Esophagus squamous epithelium (tissue), 4 donors: Measurements from ENCODE around the gene ZNRF1.

Source experiments
- POLR2A ChIP-seq, 4 donors: fragments of 450-650 bp; IDR thresholded peaks; one replicate each; pipeline ENCODE4 v1.6.1; 2017; ENCODE audit warnings: antibody characterized with exemption in 4 of 4, mild to moderate bottlenecking in 4 of 4, moderate library complexity in 3 of 4
- TF ChIP-seq, protein P1 (sequence below), 6 experiments: fragments of 450-650 bp in 4 of 6; fragments of 200-600 bp in 2 of 6; sonication (generic) in 2 of 6; IDR thresholded peaks; one replicate each; pipeline ENCODE4 v1.5.1; 2016 to 2019; ENCODE audit warnings: antibody characterized with exemption in 6 of 6, mild to moderate bottlenecking in 4 of 6, moderate library complexity in 4 of 6

DNA sequence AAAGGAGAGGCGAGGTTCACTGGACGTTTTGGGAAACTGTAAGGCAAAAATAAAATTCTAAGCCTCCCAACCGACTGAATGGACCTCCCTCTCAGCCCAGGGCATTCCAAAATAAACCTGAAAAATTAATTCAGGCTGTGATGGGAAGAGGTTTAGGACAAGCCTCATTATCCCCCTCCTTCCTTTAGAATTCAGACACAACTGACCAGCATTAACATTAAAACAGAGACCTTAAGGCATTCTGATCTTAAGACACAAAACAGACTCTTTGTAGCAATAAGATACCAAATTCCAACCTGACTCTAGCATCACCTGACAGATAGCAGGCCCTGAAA lies 118.1 kb downstream of the ZNRF1 start:
- TF ChIP-seq, protein P1, sequence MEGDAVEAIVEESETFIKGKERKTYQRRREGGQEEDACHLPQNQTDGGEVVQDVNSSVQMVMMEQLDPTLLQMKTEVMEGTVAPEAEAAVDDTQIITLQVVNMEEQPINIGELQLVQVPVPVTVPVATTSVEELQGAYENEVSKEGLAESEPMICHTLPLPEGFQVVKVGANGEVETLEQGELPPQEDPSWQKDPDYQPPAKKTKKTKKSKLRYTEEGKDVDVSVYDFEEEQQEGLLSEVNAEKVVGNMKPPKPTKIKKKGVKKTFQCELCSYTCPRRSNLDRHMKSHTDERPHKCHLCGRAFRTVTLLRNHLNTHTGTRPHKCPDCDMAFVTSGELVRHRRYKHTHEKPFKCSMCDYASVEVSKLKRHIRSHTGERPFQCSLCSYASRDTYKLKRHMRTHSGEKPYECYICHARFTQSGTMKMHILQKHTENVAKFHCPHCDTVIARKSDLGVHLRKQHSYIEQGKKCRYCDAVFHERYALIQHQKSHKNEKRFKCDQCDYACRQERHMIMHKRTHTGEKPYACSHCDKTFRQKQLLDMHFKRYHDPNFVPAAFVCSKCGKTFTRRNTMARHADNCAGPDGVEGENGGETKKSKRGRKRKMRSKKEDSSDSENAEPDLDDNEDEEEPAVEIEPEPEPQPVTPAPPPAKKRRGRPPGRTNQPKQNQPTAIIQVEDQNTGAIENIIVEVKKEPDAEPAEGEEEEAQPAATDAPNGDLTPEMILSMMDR (IDR thresholded peaks at IDR 0.05), result no peak
- no peak for TF ChIP-seq POLR2A (IDR thresholded peaks at IDR 0.05)
